DOHH2 (cell line): ENCODE results near the gene ATG10.

ENCODE experiments used
- CTCF ChIP-seq: fragments of 200-600 bp; sonication (generic); IDR thresholded peaks from one replicate; pipeline ENCODE4 v1.5.1; 2014; ENCODE audit warnings: antibody characterized with exemption, mild to moderate bottlenecking, low read depth, low read length; ENCODE audit not compliant: poor library complexity, severe bottlenecking
- EZH2phosphoT487 ChIP-seq: fragments of 200-600 bp; sonication (generic); IDR thresholded peaks from 2 replicates; pipeline ENCODE4 v1.6.1; 2017; ENCODE audit warnings: borderline replicate concordance, mild to moderate bottlenecking, antibody characterized with exemption, low read length, moderate library complexity, mixed read lengths

GRCh38 chr5:82168294-82168693, 196.5 kb downstream of the ATG10 start:
- TF ChIP-seq CTCF (no peak), EZH2phosphoT487 (no peak)
